ENCODE results near the gene SGF29.
"Not testable (repeated sequence)": the region's sequence is repeated elsewhere in the genome, so short reads cannot be mapped to it uniquely, and the experiment has no call there.

The SGF29 gene

GRCh38 chr16:28553776-28554633 is at the start of gene SGF29:
Gene SGF29, plus strand, starts transcription at chr16:28553920. Its CDS starts 27,150 bp downstream, at chr16:28581070.
- peak; percentile 88 for DNase-seq

GRCh38 chr16:28504707-28505404 is 48.9 kb upstream of the SGF29 start:
- no peak for DNase-seq

GRCh38 chr16:28505489-28506137 is 48.1 kb upstream of the SGF29 start:
- no peak for DNase-seq

GRCh38 chr16:28511031-28511430 is 42.7 kb upstream of the SGF29 start:
- no peak for DNase-seq

GRCh38 chr16:28511801-28512789 is 41.6 kb upstream of the SGF29 start:
- no peak for DNase-seq

GRCh38 chr16:28513484-28514181 is 40.1 kb upstream of the SGF29 start:
- DNase-seq, result no peak

- no peak for DNase-seq
Measured at GRCh38 chr16:28514246-28514645, 39.5 kb upstream of the SGF29 start.

GRCh38 chr16:28520672-28521071 is 33.0 kb upstream of the SGF29 start:
- no peak for DNase-seq

GRCh38 chr16:28521436-28521835 is 32.3 kb upstream of the SGF29 start:
- no peak for DNase-seq

GRCh38 chr16:28522792-28523191 is 30.9 kb upstream of the SGF29 start:
- no peak for DNase-seq

GRCh38 chr16:28524681-28525171 is 29.0 kb upstream of the SGF29 start:
- no peak for DNase-seq

GRCh38 chr16:28526201-28527099 is 27.3 kb upstream of the SGF29 start:
- DNase-seq, result no peak

- not testable (repeated sequence) for DNase-seq
Measured at GRCh38 chr16:28527100-28527785, 26.5 kb upstream of the SGF29 start.

- DNase-seq, result no peak
Measured at GRCh38 chr16:28527985-28528384, 25.7 kb upstream of the SGF29 start.

GRCh38 chr16:28528463-28528867 is 25.3 kb upstream of the SGF29 start:
- DNase-seq, result no peak

GRCh38 chr16:28529124-28529523 is 24.6 kb upstream of the SGF29 start:
- DNase-seq, result no peak

GRCh38 chr16:28531777-28532744 is 21.7 kb upstream of the SGF29 start:
- DNase-seq, result no peak

- DNase-seq, result no peak
Measured at GRCh38 chr16:28532940-28533647, 20.6 kb upstream of the SGF29 start.

Measured in HCEC 1CT (cell line).